Measurements from ENCODE around the gene GP2. TPM values are rescaled to one million over a fixed set of nuclear protein-coding genes. Genes with fewer than 3 reads are reported as not detected.

Gene GP2
- polyA plus RNA-seq, 1 donor (not counting 4 experiments of a cell fraction or from before 2014, with no cell fraction given): not detected

DNA sequence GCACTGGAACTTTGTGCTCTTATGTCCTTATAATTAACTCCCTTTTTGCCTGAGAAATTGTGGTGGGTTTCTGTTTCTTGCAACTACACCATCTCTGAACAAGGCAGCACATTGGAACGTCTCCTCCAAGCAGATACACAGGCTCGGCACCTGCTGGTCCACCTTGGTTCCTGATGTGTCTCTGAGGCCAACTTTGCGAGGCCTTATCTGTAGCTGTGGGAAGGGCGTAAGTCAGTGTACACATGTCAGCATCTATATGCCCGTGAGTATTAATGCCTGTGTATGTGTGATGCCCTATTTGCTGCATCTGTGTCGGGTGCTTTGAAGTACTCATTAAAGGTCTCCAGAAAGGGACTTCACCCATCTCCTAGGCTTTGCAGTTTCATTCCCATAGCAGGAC, 17.5 kb downstream of the GP2 start:
- DNase-seq (ENCODE audit: low read depth, low spot score) (no peak), FAIRE-seq (no peak)
- no peaks in the 10 kb centered on the region for H3K36me3 ChIP-seq (ENCODE audit: control insufficient read depth in 2 of 2, extremely low read depth in 1 of 2, insufficient read depth in 2 of 2, low read length in 2 of 2)
- H3K27ac ChIP-seq (ENCODE audit: control insufficient read depth, insufficient read depth, low read length): no peak overlapping the region
- no peaks in the 10 kb centered on the region for H3K27me3 ChIP-seq (ENCODE audit: control insufficient read depth, extremely low read depth, insufficient read depth, low read length)
- no peak overlapping the region for H3K4me3 ChIP-seq (ENCODE audit: control insufficient read depth in 2 of 3, extremely low read depth in 1 of 3, insufficient read depth in 2 of 3, low read depth in 1 of 3, low read length in 3 of 3)
- no peak overlapping the region for H2AFZ ChIP-seq (ENCODE audit: control insufficient read depth, low read length)
- no peaks in the 10 kb centered on the region for H3K9me3 ChIP-seq (ENCODE audit: control insufficient read depth, low read depth, low read length)
- H3K4me2 ChIP-seq (ENCODE audit: control insufficient read depth, extremely low read depth, insufficient read depth, low read depth, low read length): no peak overlapping the region
- H4K20me1 ChIP-seq (ENCODE audit: control insufficient read depth, extremely low read depth, insufficient read depth, low read length): no peaks in the 10 kb centered on the region
- no peak overlapping the region for H3K9ac ChIP-seq (ENCODE audit: control insufficient read depth, extremely low read depth, insufficient read depth, low read length)
- no peaks in the 10 kb centered on the region for H3K9me1 ChIP-seq (ENCODE audit: control insufficient read depth, extremely low read depth, insufficient read depth, low read length)
- dilution Hi-C loops (cut with MboI; ENCODE audit: extremely low pct_ligation_motif_present, low sequenced_read_pairs): no loop called here
- TF ChIP-seq, protein P1, sequence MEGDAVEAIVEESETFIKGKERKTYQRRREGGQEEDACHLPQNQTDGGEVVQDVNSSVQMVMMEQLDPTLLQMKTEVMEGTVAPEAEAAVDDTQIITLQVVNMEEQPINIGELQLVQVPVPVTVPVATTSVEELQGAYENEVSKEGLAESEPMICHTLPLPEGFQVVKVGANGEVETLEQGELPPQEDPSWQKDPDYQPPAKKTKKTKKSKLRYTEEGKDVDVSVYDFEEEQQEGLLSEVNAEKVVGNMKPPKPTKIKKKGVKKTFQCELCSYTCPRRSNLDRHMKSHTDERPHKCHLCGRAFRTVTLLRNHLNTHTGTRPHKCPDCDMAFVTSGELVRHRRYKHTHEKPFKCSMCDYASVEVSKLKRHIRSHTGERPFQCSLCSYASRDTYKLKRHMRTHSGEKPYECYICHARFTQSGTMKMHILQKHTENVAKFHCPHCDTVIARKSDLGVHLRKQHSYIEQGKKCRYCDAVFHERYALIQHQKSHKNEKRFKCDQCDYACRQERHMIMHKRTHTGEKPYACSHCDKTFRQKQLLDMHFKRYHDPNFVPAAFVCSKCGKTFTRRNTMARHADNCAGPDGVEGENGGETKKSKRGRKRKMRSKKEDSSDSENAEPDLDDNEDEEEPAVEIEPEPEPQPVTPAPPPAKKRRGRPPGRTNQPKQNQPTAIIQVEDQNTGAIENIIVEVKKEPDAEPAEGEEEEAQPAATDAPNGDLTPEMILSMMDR (optimal IDR thresholded peaks at IDR 0.05 in 1 of 3, IDR thresholded peaks at IDR 0.05 in 1 of 3, conservative IDR thresholded peaks at IDR 0.05 in 1 of 3; ENCODE audit: extremely low read depth in 1 of 3, insufficient read depth in 2 of 3, low read length in 3 of 3): no peak
- TF ChIP-seq EZH2 (IDR thresholded peaks at IDR 0.05; ENCODE audit: low read length): no peak
- H3K4me1 ChIP-seq (ENCODE audit: control insufficient read depth, extremely low read depth, insufficient read depth, low read length): no peaks in the 10 kb centered on the region
- H3K79me2 ChIP-seq (ENCODE audit: control insufficient read depth, insufficient read depth, low read length): no peaks in the 10 kb centered on the region

DNA sequence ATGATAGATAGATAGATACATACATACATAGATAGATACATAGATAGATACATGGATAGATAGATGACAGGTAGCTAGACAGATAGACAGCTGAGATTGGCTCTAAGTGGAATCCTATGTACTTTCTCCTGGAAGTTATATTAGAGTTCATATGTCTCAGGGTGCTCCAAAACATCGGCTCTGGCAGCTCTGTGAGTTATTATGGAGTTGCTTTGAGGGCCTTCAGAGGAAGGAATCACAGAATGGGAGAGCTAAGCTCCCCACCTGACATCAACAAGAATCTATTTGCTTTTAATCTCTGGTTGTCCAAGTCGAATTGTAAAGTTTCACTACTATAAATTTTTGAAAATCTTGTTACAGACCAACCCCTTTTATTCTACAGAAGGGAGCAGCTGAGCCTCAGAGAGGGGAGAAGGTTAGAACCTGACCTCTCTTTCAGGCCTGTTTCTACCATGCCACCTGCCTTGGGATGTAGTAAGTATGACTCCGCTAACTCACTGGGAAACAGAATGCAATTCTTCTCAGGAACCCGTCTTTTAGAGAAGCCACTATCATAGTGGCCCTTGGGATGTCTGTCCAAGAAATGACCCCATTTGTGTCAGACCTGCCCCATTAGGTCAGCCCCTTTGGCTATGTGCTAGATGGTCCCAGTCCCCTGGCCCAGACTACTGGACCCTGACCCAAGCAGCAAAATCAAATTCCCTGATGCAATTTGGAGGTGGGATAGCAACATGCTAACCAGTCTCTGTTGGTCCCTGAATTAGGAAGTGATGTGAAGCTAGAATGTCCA, 18.3 kb downstream of the GP2 start:
- no peak overlapping the region for H3K9ac ChIP-seq (ENCODE audit: control insufficient read depth, extremely low read depth, insufficient read depth, low read length)
- dilution Hi-C loops (cut with MboI; ENCODE audit: extremely low pct_ligation_motif_present, low sequenced_read_pairs): no loop called here

More for the DNA sequence above, 18.3 kb downstream of the GP2 start:
- Histone ChIP-seq H4K20me1 (ENCODE audit: control insufficient read depth, extremely low read depth, insufficient read depth, low read length) (no peaks in the 10 kb centered on the region), H3K27me3 (ENCODE audit: control insufficient read depth, extremely low read depth, insufficient read depth, low read length) (no peaks in the 10 kb centered on the region), H3K27ac (ENCODE audit: control insufficient read depth, insufficient read depth, low read length) (no peak overlapping the region), H2AFZ (ENCODE audit: control insufficient read depth, low read length) (no peak overlapping the region), H3K4me2 (ENCODE audit: control insufficient read depth, extremely low read depth, insufficient read depth, low read depth, low read length) (no peak overlapping the region), H3K9me1 (ENCODE audit: control insufficient read depth, extremely low read depth, insufficient read depth, low read length) (no peaks in the 10 kb centered on the region), H3K36me3 (ENCODE audit: control insufficient read depth in 2 of 2, extremely low read depth in 1 of 2, insufficient read depth in 2 of 2, low read length in 2 of 2) (no peaks in the 10 kb centered on the region), H3K4me1 (ENCODE audit: control insufficient read depth, extremely low read depth, insufficient read depth, low read length) (no peaks in the 10 kb centered on the region), H3K79me2 (ENCODE audit: control insufficient read depth, insufficient read depth, low read length) (no peaks in the 10 kb centered on the region), H3K9me3 (ENCODE audit: control insufficient read depth, low read depth, low read length) (no peaks in the 10 kb centered on the region), H3K4me3 (ENCODE audit: control insufficient read depth in 2 of 3, extremely low read depth in 1 of 3, insufficient read depth in 2 of 3, low read depth in 1 of 3, low read length in 3 of 3) (no peak overlapping the region)
- FAIRE-seq: no peak
- DNase-seq (ENCODE audit: low read depth, low spot score): no peak
- TF ChIP-seq, protein P1 (optimal IDR thresholded peaks at IDR 0.05 in 1 of 3, IDR thresholded peaks at IDR 0.05 in 1 of 3, conservative IDR thresholded peaks at IDR 0.05 in 1 of 3; ENCODE audit: extremely low read depth in 1 of 3, insufficient read depth in 2 of 3, low read length in 3 of 3): no peak
- no peak for TF ChIP-seq EZH2 (IDR thresholded peaks at IDR 0.05; ENCODE audit: low read length)

All from keratinocyte (primary cell).